Right lobe of liver (tissue), 4 donors: Measurements from ENCODE around the gene NTN1.

ENCODE experiments used
- POLR2A ChIP-seq: fragments of 450-650 bp; IDR thresholded peaks from one replicate; pipeline ENCODE4 v1.6.1; 2017; ENCODE audit warnings: antibody characterized with exemption, mild to moderate bottlenecking
- TF ChIP-seq, protein P1 (sequence below), 4 donors: fragments of 200-600 bp in 3 of 4; fragments of 450-650 bp in 1 of 4; IDR thresholded peaks; one replicate each; pipeline versions ENCODE4 v1.5.1 to v1.8.0; 2016 to 2022; ENCODE audit warnings: antibody characterized with exemption in 4 of 4, mild to moderate bottlenecking in 2 of 4
- donor health status: DM: no; HTN: no; CAD: no.
- donor health status: DM: no; HTN: no; CAD: no.
- donor health status: DM: no; HTN: yes; CAD: no.

DNA sequence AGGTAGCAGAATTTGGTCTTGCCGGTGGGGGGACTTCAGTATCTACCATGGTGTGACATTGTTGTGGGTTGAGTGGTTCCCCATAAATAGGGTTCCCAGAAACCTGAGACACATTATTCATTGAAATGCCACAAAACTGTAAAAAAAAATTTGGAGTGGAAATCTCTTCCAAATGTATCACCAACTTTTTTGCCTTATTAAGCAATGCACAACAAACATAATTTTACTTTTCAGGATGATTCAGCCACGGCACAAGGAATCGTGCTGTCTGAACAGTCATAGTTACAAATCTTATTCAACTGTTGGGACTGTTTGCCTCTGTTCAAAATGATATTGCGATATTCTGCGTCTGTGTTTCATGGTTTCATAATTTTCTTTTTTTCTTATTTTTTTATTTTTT, 181.2 kb downstream of the NTN1 start:
- TF ChIP-seq, protein P1, sequence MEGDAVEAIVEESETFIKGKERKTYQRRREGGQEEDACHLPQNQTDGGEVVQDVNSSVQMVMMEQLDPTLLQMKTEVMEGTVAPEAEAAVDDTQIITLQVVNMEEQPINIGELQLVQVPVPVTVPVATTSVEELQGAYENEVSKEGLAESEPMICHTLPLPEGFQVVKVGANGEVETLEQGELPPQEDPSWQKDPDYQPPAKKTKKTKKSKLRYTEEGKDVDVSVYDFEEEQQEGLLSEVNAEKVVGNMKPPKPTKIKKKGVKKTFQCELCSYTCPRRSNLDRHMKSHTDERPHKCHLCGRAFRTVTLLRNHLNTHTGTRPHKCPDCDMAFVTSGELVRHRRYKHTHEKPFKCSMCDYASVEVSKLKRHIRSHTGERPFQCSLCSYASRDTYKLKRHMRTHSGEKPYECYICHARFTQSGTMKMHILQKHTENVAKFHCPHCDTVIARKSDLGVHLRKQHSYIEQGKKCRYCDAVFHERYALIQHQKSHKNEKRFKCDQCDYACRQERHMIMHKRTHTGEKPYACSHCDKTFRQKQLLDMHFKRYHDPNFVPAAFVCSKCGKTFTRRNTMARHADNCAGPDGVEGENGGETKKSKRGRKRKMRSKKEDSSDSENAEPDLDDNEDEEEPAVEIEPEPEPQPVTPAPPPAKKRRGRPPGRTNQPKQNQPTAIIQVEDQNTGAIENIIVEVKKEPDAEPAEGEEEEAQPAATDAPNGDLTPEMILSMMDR (IDR thresholded peaks at IDR 0.05) = no peak
- TF ChIP-seq POLR2A = no peak
